K562 (cell line): ENCODE measurements around the gene APC2. TPM values are rescaled to one million over a fixed set of nuclear protein-coding genes. Genes with fewer than 3 reads are reported as not detected.

Experiments
- ARID1B ChIP-seq: fragments of 450-650 bp; IDR thresholded peaks from 2 replicates; pipeline ENCODE4 v1.6.1; 2016; ENCODE audit warnings: antibody characterized with exemption, mild to moderate bottlenecking, inconsistent platforms
- FOXA1 ChIP-seq: fragments of 450-650 bp; IDR thresholded peaks from 2 replicates; pipeline ENCODE4 v1.6.1; 2016; ENCODE audit warnings: mild to moderate bottlenecking, borderline replicate concordance
- KAT8 ChIP-seq: fragments of 450-650 bp; IDR thresholded peaks from 2 replicates; pipeline ENCODE4 v1.6.1; 2016; ENCODE audit warnings: low read depth, mild to moderate bottlenecking
- LEF1 ChIP-seq: fragments of 450-650 bp; IDR thresholded peaks from 2 replicates; pipeline ENCODE4 v1.6.1; 2016; ENCODE audit warnings: mild to moderate bottlenecking
- MBD2 ChIP-seq: sonication (generic); IDR thresholded peaks from 2 replicates; pipeline ENCODE4 v1.6.1; 2016; ENCODE audit warnings: low read depth, borderline replicate concordance
- NELFE ChIP-seq: IDR thresholded peaks from 2 replicates; pipeline ENCODE4 v1.6.1; 2011; ENCODE audit warnings: mild to moderate bottlenecking; ENCODE audit not compliant: insufficient read depth, insufficient read length
- NR0B1 ChIP-seq: fragments of 450-650 bp; IDR thresholded peaks from one replicate; pipeline ENCODE4 v1.6.1; 2018; ENCODE audit warnings: mild to moderate bottlenecking, moderate library complexity; ENCODE audit not compliant: partially characterized antibody
- NR3C1 ChIP-seq: sonication (generic); formaldehyde crosslinking; IDR thresholded peaks from 2 replicates; pipeline ENCODE4 v1.8.1; 2022; ENCODE audit warnings: missing genetic modification reagents
- PCBP1 ChIP-seq: fragments of 200-400 bp; formaldehyde crosslinking; IDR thresholded peaks from 2 replicates; pipeline ENCODE4 v1.6.1; 2018; ENCODE audit warnings: mild to moderate bottlenecking, low read depth, low read length; ENCODE audit not compliant: poor library complexity, severe bottlenecking
- PCBP2 ChIP-seq: fragments of 200-400 bp; formaldehyde crosslinking; IDR thresholded peaks from 2 replicates; pipeline ENCODE4 v1.6.1; 2018; ENCODE audit warnings: low read length, low read depth, mild to moderate bottlenecking, moderate library complexity; ENCODE audit not compliant: poor library complexity, severe bottlenecking
- POLR2A ChIP-seq: fragments of 450-650 bp; conservative IDR thresholded peaks from 2 replicates; pipeline ENCODE4 v1.6.1; 2016
- POLR2B ChIP-seq: fragments of 450-650 bp; IDR thresholded peaks from 2 replicates; pipeline ENCODE4 v1.6.1; 2018; ENCODE audit warnings: low read depth; ENCODE audit not compliant: partially characterized antibody
- SMAD1 ChIP-seq: fragments of 150-350 bp; IDR thresholded peaks from 2 replicates; pipeline ENCODE4 v1.6.1; 2014; ENCODE audit warnings: low read length, low read depth; ENCODE audit not compliant: partially characterized antibody
- TCF7L2 ChIP-seq: fragments of 150-350 bp; IDR thresholded peaks from 2 replicates; pipeline ENCODE4 v1.6.1; 2016; ENCODE audit warnings: low read depth, mild to moderate bottlenecking, low read length, moderate library complexity
- ZFX ChIP-seq: sonication (generic); formaldehyde crosslinking; IDR thresholded peaks from 2 replicates; pipeline ENCODE4 v1.8.0; 2022; ENCODE audit warnings: mild to moderate bottlenecking, missing genetic modification reagents, moderate library complexity
- ZNF165 ChIP-seq: fragments of 250-450 bp; sonication (Bioruptor Pico); IDR thresholded peaks from 2 replicates; pipeline ENCODE4 v1.4.0; 2020; ENCODE audit warnings: borderline replicate concordance
- ZNF232 ChIP-seq: sonication (generic); formaldehyde crosslinking; IDR thresholded peaks from 2 replicates; pipeline ENCODE4 v1.8.0; 2022; ENCODE audit warnings: mild to moderate bottlenecking, missing genetic modification reagents
- ZNF57 ChIP-seq: fragments of 450-650 bp; formaldehyde crosslinking; IDR thresholded peaks from 2 replicates; pipeline ENCODE4 v1.4.0; 2020; ENCODE audit warnings: mild to moderate bottlenecking, moderate library complexity
- polyA plus RNA-seq, 8 experiments: library from polyadenylated mRNA; depleted of rRNA in 4 of 8; stranded (reverse) in 5 of 8; unstranded in 3 of 8; fragments of >200 nt; fragmentation: Nextera tagmentation in 2 of 8; fragmentation: Illumina TruSeq in 1 of 8; extraction: Ambion mirVana in 2 of 8; extraction: Trizol in 1 of 8; gene quantifications; 2 replicates each; pipeline versions ENCODE4 v1.2.1 to v1.2.3, GENCODE V29; 2011 to 2014; ENCODE audit warnings: inconsistent platforms in 1 of 8, missing spikeins in 1 of 8
- total RNA-seq, 7 experiments: library from RNA; depleted of rRNA in 6 of 7; stranded (reverse); fragments of >200 nt in 6 of 7; fragmentation: Illumina TruSeq in 2 of 7; extraction: Trizol in 2 of 7; gene quantifications; 2 replicates each; pipeline versions ENCODE4 v1.2.1 to v1.2.3, GENCODE V29; 2011 to 2021; ENCODE audit warnings: low replicate concordance in 1 of 7
- TF ChIP-seq, protein P1 (sequence below), 2 experiments: fragments of 450-650 bp in 1 of 2; sonication (generic) in 1 of 2; formaldehyde crosslinking in 1 of 2; IDR thresholded peaks; 2 replicates each; pipeline versions ENCODE4 v1.7.1 to v1.9.0; 2016 to 2022; ENCODE audit warnings: inconsistent platforms in 1 of 2, mild to moderate bottlenecking in 1 of 2, missing genetic modification reagents in 1 of 2

The APC2 gene
- total and polyA plus RNA-seq, 9 of the 15 experiments (the other 6 are each of a cell fraction or from before 2014, with no cell fraction given) = 0.01 to 0.40 (median 0.05) TPM; not detected in 3

DNA sequence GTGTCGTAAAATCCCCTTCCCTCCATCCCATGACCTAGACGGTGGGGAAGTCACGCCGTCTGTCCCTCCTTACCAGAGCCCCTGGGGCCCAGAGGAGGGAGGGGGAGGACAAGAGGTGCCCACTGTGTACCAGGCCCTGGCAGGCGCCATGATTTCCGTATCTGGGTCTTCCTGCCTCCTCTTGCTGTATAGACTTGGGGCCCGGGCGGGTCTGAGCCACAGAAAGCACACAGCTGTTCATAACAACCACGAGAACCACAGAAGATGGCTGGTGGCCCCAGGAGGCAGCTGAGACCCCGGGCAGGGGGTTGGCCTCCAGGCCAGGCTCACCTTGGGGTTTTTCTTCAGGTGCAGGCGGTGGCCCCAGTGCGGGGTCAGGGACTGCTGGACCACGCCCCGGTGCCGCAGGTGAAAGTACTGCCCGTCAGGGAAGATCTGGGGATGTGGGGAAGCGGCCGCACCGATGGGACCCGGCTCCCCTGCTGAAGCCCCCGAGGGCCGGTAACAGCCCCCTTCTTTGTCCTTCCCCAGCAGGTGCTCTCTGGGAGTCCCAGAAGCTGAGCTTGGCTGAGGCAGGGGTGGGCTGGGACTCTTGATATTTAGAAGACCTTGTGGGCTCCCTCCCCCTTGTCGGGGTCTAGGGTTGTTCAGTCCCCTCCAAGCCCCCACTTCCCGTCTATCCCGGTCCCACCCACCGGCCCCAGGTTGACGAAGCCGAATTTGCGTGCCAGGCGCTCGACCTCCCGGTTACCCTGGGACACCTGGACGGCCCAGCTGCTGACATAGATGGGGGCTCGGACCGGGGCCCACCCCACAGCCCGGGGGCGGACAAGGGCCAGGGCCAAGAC lies 39.8 kb downstream of the APC2 start (continued):
- TF ChIP-seq LEF1 (no peak), NR3C1 (CRISPR knock-in tag) (peak; percentile 17; the same call in 1 of the 2 replicates), POLR2A (peak; percentile 67), PCBP1 (no peak), SMAD1 (peak; percentile 24), POLR2B (peak; percentile 40), PCBP2 (no peak), TCF7L2 (no peak), FOXA1 (no peak), ZNF57 (CRISPR knock-in tag) (no peak), ZFX (peak; percentile 93), ZNF232 (CRISPR knock-in tag) (no peak), KAT8 (no peak), MBD2 (no peak), NR0B1 (no peak), ZNF165 (CRISPR knock-in tag) (no peak), ARID1B (0 out of 2 replicates have a peak, but pooled peaks have one; percentile 8), NELFE (no peak)
- TF ChIP-seq, protein P1, sequence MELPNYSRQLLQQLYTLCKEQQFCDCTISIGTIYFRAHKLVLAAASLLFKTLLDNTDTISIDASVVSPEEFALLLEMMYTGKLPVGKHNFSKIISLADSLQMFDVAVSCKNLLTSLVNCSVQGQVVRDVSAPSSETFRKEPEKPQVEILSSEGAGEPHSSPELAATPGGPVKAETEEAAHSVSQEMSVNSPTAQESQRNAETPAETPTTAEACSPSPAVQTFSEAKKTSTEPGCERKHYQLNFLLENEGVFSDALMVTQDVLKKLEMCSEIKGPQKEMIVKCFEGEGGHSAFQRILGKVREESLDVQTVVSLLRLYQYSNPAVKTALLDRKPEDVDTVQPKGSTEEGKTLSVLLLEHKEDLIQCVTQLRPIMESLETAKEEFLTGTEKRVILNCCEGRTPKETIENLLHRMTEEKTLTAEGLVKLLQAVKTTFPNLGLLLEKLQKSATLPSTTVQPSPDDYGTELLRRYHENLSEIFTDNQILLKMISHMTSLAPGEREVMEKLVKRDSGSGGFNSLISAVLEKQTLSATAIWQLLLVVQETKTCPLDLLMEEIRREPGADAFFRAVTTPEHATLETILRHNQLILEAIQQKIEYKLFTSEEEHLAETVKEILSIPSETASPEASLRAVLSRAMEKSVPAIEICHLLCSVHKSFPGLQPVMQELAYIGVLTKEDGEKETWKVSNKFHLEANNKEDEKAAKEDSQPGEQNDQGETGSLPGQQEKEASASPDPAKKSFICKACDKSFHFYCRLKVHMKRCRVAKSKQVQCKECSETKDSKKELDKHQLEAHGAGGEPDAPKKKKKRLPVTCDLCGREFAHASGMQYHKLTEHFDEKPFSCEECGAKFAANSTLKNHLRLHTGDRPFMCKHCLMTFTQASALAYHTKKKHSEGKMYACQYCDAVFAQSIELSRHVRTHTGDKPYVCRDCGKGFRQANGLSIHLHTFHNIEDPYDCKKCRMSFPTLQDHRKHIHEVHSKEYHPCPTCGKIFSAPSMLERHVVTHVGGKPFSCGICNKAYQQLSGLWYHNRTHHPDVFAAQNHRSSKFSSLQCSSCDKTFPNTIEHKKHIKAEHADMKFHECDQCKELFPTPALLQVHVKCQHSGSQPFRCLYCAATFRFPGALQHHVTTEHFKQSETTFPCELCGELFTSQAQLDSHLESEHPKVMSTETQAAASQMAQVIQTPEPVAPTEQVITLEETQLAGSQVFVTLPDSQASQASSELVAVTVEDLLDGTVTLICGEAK (IDR thresholded peaks at IDR 0.05) = 0 out of 2 replicates have a peak, but pooled peaks have one; percentile 20
- TF ChIP-seq, protein P1 (CRISPR knock-in tag; IDR thresholded peaks at IDR 0.05) = no peak
